GM10266 (cell line): ENCODE data around the gene TAS2R31.
"Not testable (repeated sequence)": the region's sequence is repeated elsewhere in the genome, so short reads cannot be mapped to it uniquely, and the experiment has no call there.

Experiments used
- DNase-seq: peaks from one replicate; pipeline ENCODE4 v3.0.0; 2012; ENCODE audit errors: extremely low spot score
- CTCF ChIP-seq: IDR thresholded peaks from 2 replicates; pipeline ENCODE4 v1.5.1; 2012; ENCODE audit warnings: mild to moderate bottlenecking, low read depth; ENCODE audit not compliant: control insufficient read depth, insufficient read depth; ENCODE audit errors: missing control alignments

The TAS2R31 gene

GRCh38 chr12:11059784-11060183, 28.6 kb upstream of the TAS2R31 start:
- DNase-seq: no peak
- no peak for TF ChIP-seq CTCF

GRCh38 chr12:11059041-11059440, 27.8 kb upstream of the TAS2R31 start:
- no peak for TF ChIP-seq CTCF
- no peak for DNase-seq

- DNase-seq: no peak
- no peak for TF ChIP-seq CTCF
Observed at GRCh38 chr12:11055306-11055705, 24.1 kb upstream of the TAS2R31 start.

- DNase-seq: not testable (repeated sequence)
Observed at GRCh38 chr12:11049806-11050531, 18.8 kb upstream of the TAS2R31 start.

GRCh38 chr12:11041366-11041765, 10.2 kb upstream of the TAS2R31 start:
- DNase-seq: not testable (repeated sequence)

GRCh38 chr12:11040162-11040561, 9.0 kb upstream of the TAS2R31 start:
- no peak for DNase-seq
- no peak for TF ChIP-seq CTCF

GRCh38 chr12:11039171-11039570, 8.0 kb upstream of the TAS2R31 start:
- TF ChIP-seq CTCF: no peak
- DNase-seq: no peak

GRCh38 chr12:11033959-11034358, 2.8 kb upstream of the TAS2R31 start:
- DNase-seq: not testable (repeated sequence)

- TF ChIP-seq CTCF: no peak
- no peak for DNase-seq
Observed at GRCh38 chr12:11026118-11026517, 5.1 kb downstream of the TAS2R31 start.
